Fibroblast of skin of abdomen (primary cell): Measurements from ENCODE around the gene CRB3.
A peak's percentile ranks its signal among the peaks of the same experiment; 100 is the strongest.

Experiments
- DNase-seq: peaks from one replicate; pipeline ENCODE4 v3.0.0-alpha.2; 2013

Gene CRB3

DNA sequence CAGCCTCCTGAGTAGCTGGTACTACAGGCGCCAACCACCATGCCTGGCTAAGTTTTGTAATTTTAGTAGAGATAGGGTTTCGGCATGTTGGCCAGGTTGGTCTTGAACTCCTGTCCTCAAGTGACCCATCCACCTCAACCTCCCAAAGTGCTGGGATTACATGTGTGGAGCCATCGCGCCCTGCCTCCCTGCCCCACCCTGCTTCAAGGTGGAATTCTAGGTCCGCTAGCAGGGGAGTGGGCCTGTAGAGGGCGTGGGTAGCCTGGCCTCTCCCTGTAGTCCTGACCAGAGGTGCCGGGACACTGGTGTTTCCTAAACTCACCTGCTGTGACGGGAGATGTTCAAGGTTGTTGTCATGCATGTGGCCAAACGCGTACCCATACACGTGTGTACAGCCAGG lies 30.9 kb upstream of the CRB3 start:
- DNase-seq: no peak

DNA sequence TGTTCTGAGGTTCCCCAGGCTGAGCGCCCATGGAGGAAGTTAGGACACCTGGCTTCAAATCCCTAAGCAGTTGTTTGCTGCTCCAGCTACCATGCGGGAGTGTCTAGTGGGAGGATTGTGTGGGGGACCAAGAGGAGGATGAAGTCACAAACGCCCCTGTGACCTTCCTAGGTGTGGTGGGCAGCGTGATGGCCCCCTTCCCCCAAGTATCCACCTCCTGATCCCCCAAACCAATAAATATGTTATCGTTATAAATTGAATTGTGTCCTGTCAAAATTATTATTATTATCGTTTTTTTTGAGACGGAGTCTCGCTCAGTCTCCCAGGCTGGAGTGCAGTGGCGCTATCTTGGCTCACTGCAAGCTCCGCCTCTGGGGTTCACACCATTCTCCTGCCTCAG lies 30.4 kb upstream of the CRB3 start, which contains the start of gene SLC25A41:
Gene SLC25A41 (minus strand): TSS at position 101 of the 400 bp plus-strand sequence. CDS start 70 bp downstream, at position 31.
- DNase-seq: no peak

DNA sequence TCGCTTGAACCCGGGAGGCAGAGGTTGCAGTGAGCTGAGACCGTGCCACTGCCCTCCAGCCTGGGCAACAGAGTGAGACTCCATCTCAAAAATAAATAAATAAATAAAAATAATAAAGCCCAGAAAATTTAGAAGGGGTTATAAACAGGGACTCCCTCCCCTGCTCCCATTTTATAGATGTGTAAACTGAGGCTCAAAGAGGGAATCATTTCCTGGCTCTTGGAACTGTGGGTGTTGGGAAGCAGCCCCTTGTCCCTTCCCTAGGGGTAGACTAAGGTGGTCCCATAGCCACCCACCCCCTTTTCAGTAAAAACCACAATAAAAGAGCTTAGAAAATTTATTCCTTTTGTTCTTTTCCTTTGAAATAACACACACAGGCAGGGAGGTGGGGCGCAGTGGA lies 24.3 kb upstream of the CRB3 start:
- DNase-seq: no peak

DNA sequence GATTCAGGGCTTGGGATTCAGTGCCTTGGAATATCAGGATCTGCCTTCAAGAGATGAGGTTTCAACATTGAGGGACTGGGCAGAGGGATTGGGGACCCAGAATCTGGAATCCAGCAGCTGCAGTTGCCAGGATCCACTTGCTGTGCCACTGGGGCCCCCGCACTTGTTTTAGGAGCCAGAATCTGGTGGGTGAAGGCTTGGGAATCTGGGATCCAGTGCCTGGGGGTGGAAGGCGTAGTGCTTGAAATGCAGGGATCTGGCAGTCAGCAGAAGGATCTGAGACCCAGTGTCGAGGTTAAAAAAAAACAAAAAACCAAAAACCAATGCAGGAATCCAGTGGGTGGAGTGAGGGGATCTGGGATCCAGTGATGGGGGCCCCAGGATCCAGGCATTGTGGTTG lies 23.2 kb upstream of the CRB3 start:
- no peak for DNase-seq

DNA sequence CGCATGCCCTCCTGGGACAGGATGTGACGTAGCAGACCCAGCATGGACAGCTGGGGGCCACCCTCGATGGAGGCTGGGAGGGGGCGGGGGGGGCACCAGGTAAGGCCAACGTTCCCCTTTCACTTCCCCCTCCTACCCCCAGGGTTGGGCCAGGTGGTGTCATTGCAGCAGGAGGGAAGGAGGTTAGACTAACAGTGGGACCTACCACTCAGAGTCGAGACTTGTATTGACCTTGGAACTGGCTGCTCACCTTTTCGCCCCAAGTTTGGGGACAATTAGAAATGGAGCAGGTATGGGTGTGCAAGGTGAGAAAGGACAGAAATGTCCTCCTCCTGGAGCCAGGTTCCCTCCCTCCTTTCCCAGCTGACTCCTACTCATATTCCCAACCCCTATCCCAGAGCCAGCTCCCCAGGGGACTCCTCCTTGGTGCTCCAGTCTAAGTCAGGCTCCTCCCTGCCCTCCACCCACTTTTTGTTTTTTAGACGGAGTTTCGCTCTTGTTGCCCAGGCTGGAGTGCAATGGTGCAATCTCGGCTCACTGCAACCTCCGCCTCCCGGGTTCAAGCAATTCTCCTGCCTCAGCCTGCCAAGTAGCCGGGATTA lies 21.9 kb upstream of the CRB3 start:
- DNase-seq: no peak

DNA sequence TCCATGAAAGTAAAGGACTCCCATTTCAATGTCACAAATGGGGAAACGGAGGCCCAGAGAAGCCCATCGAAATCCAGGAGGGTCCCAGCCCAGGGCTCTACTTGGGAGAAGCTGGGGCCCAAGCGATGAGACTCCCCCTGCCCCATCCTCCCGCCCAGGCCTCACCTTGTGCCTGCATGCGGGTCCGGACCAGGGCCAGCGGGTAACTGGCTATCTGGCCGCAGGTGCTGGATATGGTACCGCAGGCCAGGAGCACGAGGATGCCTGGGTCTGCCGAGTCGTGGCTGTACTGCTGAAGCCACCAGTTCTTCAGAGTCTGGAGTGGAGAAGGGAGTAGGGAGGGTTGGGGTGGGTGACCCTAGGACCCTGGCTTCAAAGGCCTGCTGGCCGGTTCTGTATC lies 20.1 kb upstream of the CRB3 start:
- DNase-seq: no peak

DNA sequence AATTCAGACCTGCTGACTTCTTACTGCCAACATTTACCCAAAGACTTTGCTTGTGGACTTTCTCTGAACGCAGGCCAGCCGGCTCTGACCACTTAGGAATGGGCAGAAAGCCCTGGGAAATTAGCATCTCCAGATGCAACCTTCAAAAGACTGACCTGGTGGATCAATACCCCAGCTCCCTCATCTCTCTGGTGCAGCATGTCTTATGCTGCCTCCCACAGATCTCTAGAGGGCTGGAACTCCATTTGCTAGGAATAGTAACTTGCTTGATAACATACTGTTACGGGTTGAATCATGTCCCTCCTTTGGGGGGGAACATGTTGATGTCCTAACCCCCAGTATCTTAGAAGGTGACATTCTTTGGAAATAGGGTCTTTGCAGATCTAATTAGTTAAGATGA lies 17.6 kb upstream of the CRB3 start:
- DNase-seq: no peak

DNA sequence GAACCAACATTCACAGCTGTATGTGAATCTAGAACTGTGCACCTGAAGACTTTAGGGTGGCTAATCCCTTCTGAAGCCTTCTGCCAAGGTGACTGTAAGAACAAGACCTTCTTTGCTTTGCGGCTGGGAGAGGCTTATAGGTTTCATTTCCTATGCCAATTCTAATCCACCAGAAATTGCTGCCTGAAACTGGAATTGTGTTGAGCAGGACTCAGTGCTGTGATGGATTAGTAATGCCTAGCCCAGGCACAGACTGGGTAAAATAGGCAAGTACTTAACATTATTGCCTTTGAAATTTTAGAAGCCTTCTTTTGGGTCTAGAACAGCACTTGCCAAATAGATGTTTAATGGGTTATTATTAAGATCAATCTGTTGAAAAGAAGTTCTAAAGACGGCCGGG lies 16.0 kb upstream of the CRB3 start:
- no peak for DNase-seq

DNA sequence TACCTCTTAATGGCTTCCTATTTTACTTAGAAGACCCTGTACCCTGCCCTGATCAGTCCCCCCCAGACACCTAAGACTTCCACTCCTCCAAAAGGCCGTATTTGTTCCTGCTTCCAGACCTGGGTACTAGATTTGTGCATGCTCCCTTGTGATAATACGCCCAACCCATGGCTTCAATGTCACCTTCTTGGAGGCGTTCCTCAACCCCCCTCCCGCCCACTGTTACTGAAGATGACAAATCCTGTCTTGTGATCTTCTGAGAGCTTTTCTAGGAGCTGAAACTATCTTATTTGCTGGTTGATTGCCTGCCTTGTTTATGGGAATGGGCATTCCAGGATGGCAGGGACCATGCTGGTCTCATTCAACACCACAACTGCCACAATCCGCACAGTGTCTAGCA lies 13.9 kb upstream of the CRB3 start:
- DNase-seq: no peak

DNA sequence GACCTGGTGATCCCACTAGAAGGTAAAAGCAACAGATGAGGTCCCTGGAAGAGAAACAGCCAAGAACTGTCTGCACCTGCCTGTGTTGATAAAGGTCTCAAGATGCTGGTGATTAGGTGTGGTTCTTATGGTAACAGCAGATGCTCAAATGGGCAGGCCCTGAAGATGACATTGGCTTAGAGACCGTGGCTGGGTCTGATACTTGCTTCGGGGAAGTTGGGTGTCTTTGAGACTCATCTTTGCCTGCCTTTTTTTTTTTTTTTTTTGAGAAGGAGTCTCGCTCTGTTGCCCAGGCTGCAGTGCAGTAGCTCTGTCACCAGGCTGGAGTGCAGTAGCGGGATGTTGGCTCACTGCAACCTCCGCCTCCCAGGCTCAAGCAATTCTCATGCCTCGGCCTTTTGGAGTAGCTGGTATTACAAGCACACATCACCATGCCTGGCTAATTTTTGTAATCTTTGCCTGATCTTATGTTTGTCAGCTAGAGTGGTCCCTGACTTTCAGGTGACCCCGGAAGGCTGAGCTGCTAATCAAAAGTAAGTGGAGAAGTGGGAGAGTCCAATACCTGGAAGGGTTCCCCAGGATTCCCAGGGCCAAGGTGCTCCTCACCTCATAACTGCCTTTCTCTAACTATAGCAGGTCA lies 12.4 kb upstream of the CRB3 start:
- no peak for DNase-seq

DNA sequence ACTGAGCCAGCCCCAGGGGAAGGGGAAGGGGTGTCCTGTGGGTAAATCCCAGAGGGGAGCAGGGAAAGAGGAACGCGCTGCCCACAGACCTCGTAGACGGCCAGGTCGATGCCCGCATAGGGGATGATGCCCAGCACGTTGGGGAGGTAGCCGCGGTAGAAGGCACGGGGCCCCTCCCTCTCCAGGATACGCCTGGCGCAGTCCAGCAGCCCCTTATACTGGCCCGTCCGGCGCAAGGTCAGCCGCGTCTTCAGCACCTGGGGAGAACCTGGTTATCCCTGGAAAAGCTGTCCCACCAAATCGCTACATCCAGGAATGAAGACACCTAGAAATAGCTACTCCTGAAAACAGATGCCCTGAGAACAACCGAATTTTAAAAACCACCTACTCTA lies 11.9 kb upstream of the CRB3 start:
- DNase-seq: no peak

DNA sequence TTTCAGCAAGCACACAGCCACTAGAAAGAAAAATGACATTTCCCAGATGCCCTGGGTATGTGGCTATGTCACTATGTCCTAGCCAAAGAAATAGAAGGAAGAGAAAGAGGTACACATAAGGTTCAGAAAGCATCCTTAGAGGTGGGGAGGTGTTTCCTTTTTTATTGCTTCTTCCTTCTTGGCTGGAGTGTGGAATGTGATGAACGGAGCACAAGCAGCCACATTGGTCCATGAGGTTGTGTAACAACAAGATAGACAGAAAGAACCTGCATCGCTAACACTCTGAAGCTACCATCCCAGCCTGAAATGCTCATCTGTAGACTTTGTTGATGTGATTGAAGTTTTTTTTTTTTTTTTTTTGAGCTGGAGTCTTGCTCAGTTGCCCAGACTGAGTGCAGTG lies 11.2 kb upstream of the CRB3 start:
- DNase-seq: no peak

DNA sequence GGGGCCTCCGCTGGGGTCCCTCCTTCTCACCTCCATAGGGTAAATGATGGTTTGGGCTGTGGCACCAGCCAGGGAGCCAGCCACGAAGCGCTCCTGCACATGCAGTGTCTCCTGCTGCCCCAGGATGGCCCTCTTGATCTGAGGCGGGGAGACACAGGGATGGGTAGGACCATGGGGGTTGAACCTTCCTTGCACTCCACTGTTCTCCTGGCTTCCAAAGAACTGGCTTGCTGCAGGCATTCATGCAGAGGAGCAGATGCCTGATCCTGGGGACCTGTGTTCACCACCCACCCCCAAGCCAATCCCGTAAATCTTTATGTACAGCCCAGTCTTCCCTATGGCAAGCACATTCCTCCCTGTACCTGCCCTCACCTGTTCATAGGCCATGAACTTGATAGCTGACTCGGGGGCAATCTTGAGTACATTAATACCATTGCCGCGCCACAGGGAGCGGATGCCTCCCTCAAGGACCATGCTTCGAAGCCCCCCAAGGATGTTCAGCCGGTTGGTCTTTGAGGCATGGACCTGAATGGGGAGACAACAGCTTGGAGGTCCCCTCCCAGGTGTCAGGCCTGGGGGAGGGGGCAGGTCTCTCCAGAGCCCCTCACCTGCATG lies 10.0 kb upstream of the CRB3 start:
- DNase-seq: no peak

DNA sequence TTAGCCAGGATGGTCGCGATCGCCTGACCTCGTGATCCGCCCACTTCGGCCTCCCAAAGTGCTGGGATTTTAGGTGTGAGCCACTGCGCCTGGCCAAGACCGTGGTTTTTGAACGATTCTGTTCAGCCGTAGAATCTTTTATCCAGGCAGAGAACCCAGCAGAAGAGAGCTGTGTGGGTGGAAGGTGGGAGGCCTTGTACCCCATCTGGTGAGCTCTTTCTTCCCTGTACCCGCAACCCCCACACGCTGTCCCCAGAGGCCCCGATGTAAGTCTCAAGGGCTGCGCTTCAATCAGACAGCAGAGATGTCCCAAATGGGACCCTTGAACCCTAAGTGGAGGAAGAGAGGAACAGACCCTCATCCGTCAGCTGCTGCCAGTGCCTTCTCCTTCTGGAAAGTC lies 8.1 kb upstream of the CRB3 start:
- DNase-seq: no peak

DNA sequence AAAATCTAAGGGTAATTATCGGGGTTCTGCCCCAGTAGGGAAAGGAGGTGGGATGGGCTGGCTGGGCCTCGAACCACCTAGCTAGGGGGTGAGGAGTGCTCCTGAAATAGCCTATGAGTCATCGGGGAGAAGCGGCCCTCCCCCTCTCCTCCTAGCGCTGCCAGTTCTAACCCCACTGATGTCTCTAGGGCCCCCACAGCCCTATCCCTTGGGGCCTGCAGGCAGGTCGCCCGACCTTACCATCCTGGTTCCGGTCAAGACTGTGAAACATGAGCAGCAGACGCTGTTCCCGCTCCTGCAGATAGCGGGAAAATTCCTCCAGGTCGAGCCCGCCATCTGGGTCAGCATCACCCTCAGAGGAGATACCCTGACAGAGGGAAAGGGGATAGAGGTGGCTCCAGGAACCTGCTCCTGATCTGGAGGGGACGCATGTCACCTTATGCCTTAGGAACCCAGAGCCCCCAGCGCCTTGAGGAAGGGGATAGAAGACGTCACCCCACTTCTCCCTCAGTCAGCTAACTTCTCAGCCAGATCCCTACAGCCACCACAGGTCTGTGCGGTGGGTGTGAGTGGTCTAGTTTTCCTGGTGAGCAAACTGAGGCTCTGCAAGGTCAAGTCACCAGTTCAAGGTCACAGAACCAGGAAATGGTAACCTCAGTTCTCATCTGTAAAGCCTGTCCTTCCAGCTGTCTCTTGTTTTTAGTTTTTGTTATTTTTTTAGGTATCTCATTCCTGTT lies 5.9 kb upstream of the CRB3 start:
- DNase-seq: no peak

DNA sequence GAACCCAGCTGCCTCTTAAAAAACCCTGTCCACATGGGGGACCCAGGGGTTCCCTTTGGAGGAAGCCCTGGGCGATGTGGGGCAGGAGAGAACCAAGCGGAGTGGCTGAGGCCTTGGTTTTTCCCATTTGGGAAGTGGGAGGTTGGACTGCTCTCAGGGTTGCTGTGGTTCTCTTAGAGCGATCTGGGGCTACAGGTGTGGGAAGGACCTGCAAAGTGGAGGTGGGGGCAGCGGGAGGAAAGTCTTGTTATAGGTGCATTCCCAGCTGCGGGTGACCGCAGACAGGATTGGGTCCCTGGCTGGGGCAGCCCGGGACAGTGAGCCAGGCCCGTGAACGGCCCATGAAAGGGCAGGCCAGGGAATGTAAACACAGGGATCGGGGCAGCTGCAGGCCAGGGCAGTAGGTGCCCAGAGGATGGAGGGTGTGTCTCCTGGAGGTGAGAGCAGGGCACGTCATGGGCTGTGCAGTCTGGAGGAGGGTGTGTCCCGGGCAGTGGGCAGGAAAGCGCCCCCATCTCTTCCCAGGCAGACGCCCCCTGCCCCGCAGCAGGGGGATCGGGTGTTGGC lies 5.3 kb upstream of the CRB3 start:
- DNase-seq: no peak

DNA sequence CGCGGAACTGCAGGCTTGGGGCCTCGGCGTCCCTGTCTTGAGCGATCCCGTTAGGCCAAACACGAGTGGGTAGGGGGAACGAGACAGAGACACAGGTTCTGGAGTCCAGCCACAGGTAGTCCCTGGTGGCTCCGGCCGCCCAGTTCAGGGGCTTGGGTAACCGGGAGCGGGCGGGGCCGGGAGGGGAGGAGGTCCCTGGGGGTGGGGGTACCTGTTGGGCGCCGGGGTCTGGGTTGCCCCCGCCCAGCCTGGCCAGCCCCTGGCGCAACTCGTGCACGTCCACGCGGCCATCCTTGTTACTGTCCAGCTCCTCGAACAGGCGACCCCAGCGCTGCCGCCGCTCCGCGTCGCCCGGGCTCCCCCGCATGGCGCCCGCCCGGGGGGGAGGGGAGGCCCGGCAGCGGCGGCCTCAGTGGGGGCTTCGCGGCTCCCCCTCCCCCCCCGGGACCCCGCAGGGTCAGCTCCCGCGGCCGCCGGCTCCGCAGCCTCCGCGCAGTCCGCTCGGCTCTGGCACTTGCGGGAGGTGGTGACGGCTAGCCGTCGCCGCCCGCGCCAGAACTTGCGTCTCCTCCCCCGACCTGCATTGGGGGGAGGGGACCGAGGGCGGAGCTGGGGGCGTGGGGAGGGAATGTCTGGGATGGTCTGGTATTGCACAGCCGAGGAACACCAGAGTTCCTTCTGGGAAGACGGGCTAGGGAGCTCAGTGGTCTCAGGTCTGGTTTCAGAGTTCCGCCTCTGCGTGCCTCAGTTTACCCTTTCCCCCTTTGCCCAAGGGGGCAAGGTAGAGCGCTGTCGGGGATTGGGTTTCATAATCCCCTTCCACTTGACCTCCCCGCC lies 4.6 kb upstream of the CRB3 start, which contains the start of gene SLC25A23:
Gene SLC25A23 (minus strand): TSS at position 531 of the 837 bp plus-strand sequence. CDS start 164 bp downstream, at position 367.
- peak; percentile 82 for DNase-seq

DNA sequence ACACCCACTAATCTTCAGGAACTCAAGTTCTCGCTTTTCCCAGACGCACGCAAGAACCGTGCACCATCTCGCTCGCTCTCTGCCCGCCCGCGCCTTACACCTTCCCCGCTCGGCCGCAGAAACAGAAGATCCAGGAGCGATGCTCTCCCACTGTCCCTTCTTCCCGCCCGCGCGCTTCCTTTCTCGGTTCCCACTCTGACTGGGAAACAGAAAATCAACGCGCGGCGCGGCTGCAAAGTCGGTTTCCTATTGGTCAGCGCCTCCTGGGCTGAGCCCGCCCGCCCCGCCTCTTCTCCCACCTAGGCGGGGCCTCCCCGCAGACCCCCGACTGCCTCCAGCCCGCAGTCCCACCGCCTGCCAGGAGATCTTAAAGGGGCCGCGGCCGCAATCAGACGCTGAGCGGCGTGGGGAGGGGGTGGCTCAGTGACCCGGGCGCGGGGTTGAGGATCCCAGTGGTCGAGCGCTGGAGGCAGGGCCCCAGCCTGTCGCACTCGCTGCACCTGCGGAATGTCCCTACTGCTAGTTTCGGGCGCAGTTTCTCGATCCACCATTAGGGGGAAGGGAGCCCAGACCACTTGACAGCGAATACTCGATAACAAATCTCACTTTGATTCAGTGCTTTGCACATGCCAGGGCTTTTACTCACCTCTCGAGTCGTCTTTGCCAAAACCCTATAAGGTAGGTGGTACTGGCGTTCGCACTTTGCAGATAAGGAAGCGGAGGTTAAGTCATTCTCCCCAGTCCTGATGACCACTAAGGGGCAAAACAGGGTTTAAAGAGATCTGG lies 3.8 kb upstream of the CRB3 start:
- peak; percentile 99 for DNase-seq

DNA sequence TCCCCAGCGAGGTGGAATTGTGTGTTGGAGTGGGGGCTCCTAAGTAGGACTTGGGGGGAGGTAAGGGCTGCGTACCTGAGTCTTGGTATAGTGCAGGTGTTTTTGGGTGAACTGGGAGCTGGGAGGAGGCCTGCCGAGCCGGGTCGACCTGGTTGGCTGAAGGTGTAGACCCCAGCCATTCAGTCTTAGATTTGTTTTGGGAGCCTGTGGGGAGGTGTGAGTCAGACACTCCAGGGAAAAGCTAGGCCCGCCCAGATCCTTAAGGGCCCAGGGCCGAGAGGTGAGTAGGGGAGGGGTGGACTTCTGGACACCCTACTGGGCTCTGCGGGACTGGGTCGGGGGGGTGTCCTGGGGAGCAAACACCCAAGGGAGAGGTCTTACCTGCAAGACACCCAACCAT lies 935 bp downstream of the CRB3 start:
- no peak for DNase-seq

DNA sequence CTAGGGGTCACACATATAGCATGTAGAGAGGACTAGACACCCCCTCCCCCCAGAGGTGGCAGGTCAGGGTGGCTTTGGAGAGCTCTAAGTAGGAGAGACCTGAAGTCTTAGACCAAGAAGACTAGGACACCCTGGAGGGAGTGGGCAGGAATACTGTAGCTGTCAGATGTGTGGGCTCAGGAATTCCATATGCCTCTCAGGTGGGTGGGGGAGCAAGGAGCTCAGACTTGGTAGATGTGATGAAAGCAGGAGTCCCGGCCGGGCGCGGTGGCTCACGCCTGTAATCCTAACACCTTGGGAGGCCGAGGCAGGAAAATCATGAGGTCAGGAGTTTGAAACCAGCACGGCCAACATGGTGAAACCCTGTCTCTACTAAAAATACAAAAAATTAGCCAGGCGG lies 1.6 kb downstream of the CRB3 start:
- no peak for DNase-seq

DNA sequence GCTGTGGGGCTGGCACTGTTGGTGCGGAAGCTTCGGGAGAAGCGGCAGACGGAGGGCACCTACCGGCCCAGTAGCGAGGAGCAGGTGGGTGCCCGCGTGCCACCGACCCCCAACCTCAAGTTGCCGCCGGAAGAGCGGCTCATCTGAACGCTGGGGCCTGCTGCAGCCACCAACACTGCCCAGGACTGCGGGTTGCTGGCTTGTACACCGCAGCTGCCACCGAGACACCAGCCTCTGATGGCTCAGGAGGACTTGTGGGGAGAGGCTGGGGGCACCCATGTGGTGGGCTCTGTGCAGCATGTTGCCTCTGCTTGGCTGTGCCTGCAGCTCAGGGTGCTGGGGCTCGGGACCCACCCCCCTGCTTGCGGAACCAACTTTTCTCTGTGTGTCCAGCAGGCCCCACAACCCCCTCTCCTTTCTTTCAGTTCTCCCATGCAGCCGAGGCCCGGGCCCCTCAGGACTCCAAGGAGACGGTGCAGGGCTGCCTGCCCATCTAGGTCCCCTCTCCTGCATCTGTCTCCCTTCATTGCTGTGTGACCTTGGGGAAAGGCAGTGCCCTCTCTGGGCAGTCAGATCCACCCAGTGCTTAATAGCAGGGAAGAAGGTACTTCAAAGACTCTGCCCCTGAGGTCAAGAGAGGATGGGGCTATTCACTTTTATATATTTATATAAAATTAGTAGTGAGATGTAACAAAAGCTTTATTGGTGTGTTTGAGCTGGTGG lies 2.6 kb downstream of the CRB3 start:
- DNase-seq: no peak
